AG04450 (cell line): Measurements from ENCODE around the gene SEMA3G. TPM values are rescaled to one million over a fixed set of nuclear protein-coding genes. Genes with fewer than 3 reads are reported as not detected.

Source experiments
- CTCF ChIA-PET: fragments of 300-600, 350-600 bp; formaldehyde crosslinking; extraction: SDS; loops from one replicate; lab custom pipeline; 2022; ENCODE audit warnings: antibody characterized with exemption, inconsistent platforms; lab: Charles Lee
- POLR2A ChIA-PET: fragments of 350-600 bp; formaldehyde crosslinking; extraction: SDS; loops from one replicate; lab custom pipeline; 2021; ENCODE audit warnings: antibody characterized with exemption, inconsistent platforms; lab: Yijun Ruan, JAX
- DNase-seq: peaks from one replicate; pipeline ENCODE4 v3.0.0-alpha.2; 2011; ENCODE audit warnings: low read depth, low spot score
- H3K27ac ChIP-seq: one replicate; pipeline ENCODE4 v1.5.1; 2012; ENCODE audit warnings: low read depth, low read length, control low read depth
- H3K27me3 ChIP-seq: one replicate; pipeline ENCODE4 v1.6.0; 2012; ENCODE audit warnings: low read length; ENCODE audit not compliant: control insufficient read depth, insufficient read depth
- H3K4me3 ChIP-seq: 2 replicates; pipeline ENCODE4 v1.5.1; 2011; ENCODE audit warnings: mild to moderate bottlenecking, low read depth, low read length, control low read depth
- H3K9me3 ChIP-seq: 2 replicates; pipeline ENCODE4 v1.5.1; 2012; ENCODE audit warnings: low read length; ENCODE audit not compliant: control insufficient read depth, insufficient read depth
- CTCF ChIP-seq: IDR thresholded peaks from 2 replicates; pipeline ENCODE4 v1.5.1; 2011; ENCODE audit warnings: low read depth, low read length, control low read depth, inconsistent platforms
- polyA plus RNA-seq: library from polyadenylated mRNA; depleted of rRNA; stranded (reverse); fragments of >200 nt; gene quantifications from 2 replicates; pipeline ENCODE4 v1.2.3, GENCODE V29; 2011

Gene SEMA3G
- polyA plus RNA-seq, 1 experiment = not detected

- H3K27ac ChIP-seq = no peak overlapping the region
Observed at GRCh38 chr3:52454250-52454937, 9.5 kb upstream of the SEMA3G start.

GRCh38 chr3:52453496-52454249 is 8.8 kb upstream of the SEMA3G start, which contains the start of gene TNNC1:
TNNC1 (minus strand) TSS chr3:52454041; CDS start chr3:52454015, 26 bp downstream.
- Histone ChIP-seq H3K4me3 (no peak within 1 kb of the TSS), H3K27ac (no peak within 1 kb of the TSS), H3K9me3 (no peaks in the 10 kb centered on the region), H3K27me3 (no peaks in the 10 kb centered on the region)
- DNase-seq = no peak
- ChIA-PET POLR2A (no interaction called here), CTCF (interaction anchor here (0.7 to 1.5 kb wide), 3 partner anchors 25 to 42 kb away, joined by 3 to 6 read pairs (median 6); no protein-coding TSS in a partner anchor)
- no peak for TF ChIP-seq CTCF

More at GRCh38 chr3:52454250-52454937, 9.5 kb upstream of the SEMA3G start:
- Histone ChIP-seq H3K9me3 (no peaks in the 10 kb centered on the region), H3K4me3 (no peak overlapping the region), H3K27me3 (no peaks in the 10 kb centered on the region)
- no peak for TF ChIP-seq CTCF
- POLR2A ChIA-PET = no interaction called here
- no peak for DNase-seq
- CTCF ChIA-PET = interaction anchor here (1.1 to 1.5 kb wide), 2 partner anchors 26 to 42 kb away, joined by 3 to 6 read pairs; no protein-coding TSS in a partner anchor

GRCh38 chr3:52452570-52453221 is 7.8 kb upstream of the SEMA3G start:
- POLR2A ChIA-PET = no interaction called here

GRCh38 chr3:52452126-52452525 is 7.2 kb upstream of the SEMA3G start:
- DNase-seq = no peak
- CTCF ChIA-PET = interaction anchor here (1.3 to 11.7 kb wide), 2 partner anchors 23 to 40 kb away, joined by 5 to 359 read pairs; no protein-coding TSS in a partner anchor
- Histone ChIP-seq H3K27ac (no peak overlapping the region), H3K9me3 (no peaks in the 10 kb centered on the region), H3K27me3 (no peaks in the 10 kb centered on the region), H3K4me3 (no peak overlapping the region)
- no peak for TF ChIP-seq CTCF
- POLR2A ChIA-PET = no interaction called here

More at GRCh38 chr3:52452570-52453221, 7.8 kb upstream of the SEMA3G start:
- CTCF ChIA-PET = interaction anchor here (0.7 to 11.7 kb wide), 3 partner anchors 24 to 41 kb away, joined by 6 to 359 read pairs (median 6); no protein-coding TSS in a partner anchor
- no peak overlapping the region for H3K27ac ChIP-seq
- no peaks in the 10 kb centered on the region for H3K9me3 ChIP-seq
- no peaks in the 10 kb centered on the region for H3K27me3 ChIP-seq
- DNase-seq = no peak
- no peak for TF ChIP-seq CTCF
- no peak overlapping the region for H3K4me3 ChIP-seq
